H9 (cell line): ENCODE measurements around the gene TREML2. TPM values are rescaled to one million over a fixed set of nuclear protein-coding genes. Genes with fewer than 3 reads are reported as not detected.

ENCODE experiments used
- DNase-seq: peaks from one replicate; pipeline ENCODE4 v3.0.0-alpha.2; 2017
- H2AFZ ChIP-seq: one replicate; pipeline ENCODE4 v1.6.1; 2013; ENCODE audit warnings: mild to moderate bottlenecking, low read length, control low read depth, moderate library complexity
- H2AK5ac ChIP-seq: 2 replicates; pipeline ENCODE4 v1.6.1; 2013; ENCODE audit warnings: low read length, control low read depth, mixed read lengths; ENCODE audit not compliant: insufficient read length
- H2BK120ac ChIP-seq: one replicate; pipeline ENCODE4 v1.6.1; 2013; ENCODE audit warnings: low read depth, mild to moderate bottlenecking, low read length, control low read depth, inconsistent platforms; ENCODE audit not compliant: poor library complexity, severe bottlenecking
- H2BK12ac ChIP-seq: 2 replicates; pipeline ENCODE4 v1.6.1; 2013; ENCODE audit warnings: low read length, control low read depth, mixed read lengths, low read depth; ENCODE audit not compliant: insufficient read length
- H2BK15ac ChIP-seq: 2 replicates; pipeline ENCODE4 v1.6.1; 2013; ENCODE audit warnings: low read depth, low read length, control low read depth
- H2BK20ac ChIP-seq: one replicate; pipeline ENCODE4 v1.6.1; 2013; ENCODE audit warnings: low read depth, mild to moderate bottlenecking, low read length, control low read depth, inconsistent platforms; ENCODE audit not compliant: poor library complexity, severe bottlenecking
- H2BK5ac ChIP-seq: 2 replicates; pipeline ENCODE4 v1.6.1; 2013; ENCODE audit warnings: low read length, control low read depth, mixed read lengths; ENCODE audit not compliant: insufficient read length
- H3K14ac ChIP-seq: 2 replicates; pipeline ENCODE4 v1.6.1; 2013; ENCODE audit warnings: low read length, control low read depth; ENCODE audit not compliant: insufficient read depth
- H3K18ac ChIP-seq: 2 replicates; pipeline ENCODE4 v1.6.1; 2013; ENCODE audit warnings: low read depth, mild to moderate bottlenecking, mixed read lengths, low read length, control low read depth; ENCODE audit not compliant: insufficient read length
- H3K23ac ChIP-seq: 2 replicates; pipeline ENCODE4 v1.6.1; 2013; ENCODE audit warnings: low read length, control low read depth, mixed read lengths, low read depth; ENCODE audit not compliant: insufficient read length
- H3K23me2 ChIP-seq: 2 replicates; pipeline ENCODE4 v1.6.1; 2013; ENCODE audit warnings: low read depth, mild to moderate bottlenecking, mixed read lengths, low read length, control low read depth; ENCODE audit not compliant: insufficient read length, poor library complexity, severe bottlenecking
- H3K27ac ChIP-seq: 2 replicates; pipeline ENCODE4 v1.5.1; 2013; ENCODE audit warnings: low read length, control low read depth, mixed read lengths, low read depth; ENCODE audit not compliant: insufficient read length
- H3K27me3 ChIP-seq: 2 replicates; pipeline ENCODE4 v1.6.1; 2013; ENCODE audit warnings: low read length, control low read depth, inconsistent platforms; ENCODE audit not compliant: insufficient read depth
- H3K4ac ChIP-seq: 2 replicates; pipeline ENCODE4 v1.6.1; 2013; ENCODE audit warnings: low read depth, mild to moderate bottlenecking, control low read depth, inconsistent platforms, low read length, moderate library complexity
- H3K4me1 ChIP-seq: 2 replicates; pipeline ENCODE4 v1.6.1; 2013; ENCODE audit warnings: low read length, control low read depth, inconsistent platforms; ENCODE audit not compliant: insufficient read depth
- H3K4me2 ChIP-seq: 2 replicates; pipeline ENCODE4 v1.6.1; 2013; ENCODE audit warnings: low read length, control low read depth, mixed read lengths; ENCODE audit not compliant: insufficient read length, insufficient read depth
- H3K56ac ChIP-seq: 2 replicates; pipeline ENCODE4 v1.6.1; 2013; ENCODE audit warnings: low read depth, mild to moderate bottlenecking, mixed read lengths, low read length, control low read depth; ENCODE audit not compliant: insufficient read length
- H3K79me1 ChIP-seq: 2 replicates; pipeline ENCODE4 v1.6.1; 2013; ENCODE audit warnings: low read depth, mild to moderate bottlenecking, moderate library complexity, low read length, control low read depth, inconsistent platforms; ENCODE audit not compliant: insufficient read depth, poor library complexity, severe bottlenecking
- H3K79me2 ChIP-seq: 2 replicates; pipeline ENCODE4 v1.6.1; 2013; ENCODE audit warnings: low read length, control low read depth, inconsistent platforms; ENCODE audit not compliant: insufficient read depth
- H3K9ac ChIP-seq: 2 replicates; pipeline ENCODE4 v1.6.1; 2013; ENCODE audit warnings: low read length, control low read depth, mixed read lengths; ENCODE audit not compliant: insufficient read length; ENCODE audit errors: extremely low read depth
- H3K9me3 ChIP-seq: one replicate; pipeline ENCODE4 v1.6.1; 2013; ENCODE audit warnings: low read depth, low read length, inconsistent platforms; ENCODE audit not compliant: control insufficient read depth
- H3T11ph ChIP-seq: one replicate; pipeline ENCODE4 v1.6.1; 2013; ENCODE audit warnings: mild to moderate bottlenecking, low read length, control low read depth, inconsistent platforms
- H4K20me1 ChIP-seq: one replicate; pipeline ENCODE4 v1.6.1; 2013; ENCODE audit not compliant: control insufficient read depth, insufficient read length, insufficient read depth
- H4K5ac ChIP-seq: 2 replicates; pipeline ENCODE4 v1.6.1; 2013; ENCODE audit warnings: low read depth, mild to moderate bottlenecking, mixed read lengths, low read length, control low read depth; ENCODE audit not compliant: insufficient read length
- H4K8ac ChIP-seq: replicated peaks from 2 replicates; pipeline ENCODE4 v1.6.1; 2013; ENCODE audit warnings: low read length, control low read depth, mixed read lengths, low read depth; ENCODE audit not compliant: insufficient read length
- H4K91ac ChIP-seq: 2 replicates; pipeline ENCODE4 v1.6.1; 2013; ENCODE audit warnings: low read depth, mild to moderate bottlenecking, moderate library complexity, mixed read lengths, low read length, control low read depth; ENCODE audit not compliant: insufficient read length
- H3K27ac Mint-ChIP-seq, 3 experiments: 2 replicates in 2 of 3; 3 replicates in 1 of 3; pipeline ENCODE4 v1.8.0; 2020 to 2021; ENCODE audit warnings: mixed read lengths in 3 of 3, mild to moderate bottlenecking in 1 of 3, moderate library complexity in 1 of 3
- H3K27me3 Mint-ChIP-seq: 2 replicates; pipeline ENCODE4 v1.8.0; 2021; ENCODE audit warnings: low read depth, mild to moderate bottlenecking, moderate library complexity, mixed read lengths
- H3K36me3 Mint-ChIP-seq, 3 experiments: 2 replicates in 2 of 3; 3 replicates in 1 of 3; pipeline ENCODE4 v1.8.0; 2020 to 2021; ENCODE audit warnings: low read depth in 3 of 3, mixed read lengths in 3 of 3; ENCODE audit not compliant: insufficient read depth in 1 of 3
- H3K4me1 Mint-ChIP-seq, 2 experiments: 2 replicates each; pipeline ENCODE4 v1.8.0; 2020; ENCODE audit warnings: mixed read lengths in 2 of 2
- H3K4me3 Mint-ChIP-seq, 2 experiments: 2 replicates in 1 of 2; 3 replicates in 1 of 2; pipeline ENCODE4 v1.8.0; 2020 to 2021; ENCODE audit warnings: mild to moderate bottlenecking in 2 of 2, mixed read lengths in 2 of 2, moderate library complexity in 1 of 2
- H3K9me3 Mint-ChIP-seq, 2 experiments: 2 replicates in 1 of 2; 3 replicates in 1 of 2; pipeline ENCODE4 v1.8.0; 2020; ENCODE audit warnings: mild to moderate bottlenecking in 2 of 2, mixed read lengths in 2 of 2, moderate library complexity in 1 of 2
- CTCF ChIP-seq: fragments of 200-600 bp; sonication (generic); conservative IDR thresholded peaks from 3 replicates; pipeline ENCODE4 v1.8.0; 2021; ENCODE audit warnings: antibody characterized with exemption, mild to moderate bottlenecking
- WGBS: extraction: QIAGEN DNeasy Blood & Tissue Kit; methylation state at CpG from one replicate; pipeline ENCODE4 v1.1.7; 2013; ENCODE audit warnings: missing lambda C conversion rate, low lambda C conversion rate, mixed read lengths; ENCODE audit not compliant: insufficient read length; ENCODE audit errors: extremely low coverage; 5-methylcytosine and 5-hydroxymethylcytosine counted together
- total RNA-seq: library from RNA; stranded (reverse); gene quantifications from 2 replicates; pipeline ENCODE4 v1.2.1, GENCODE V29; 2021

The TREML2 gene
- total RNA-seq, 1 experiment from 2014 or later = 0.07 TPM

- Histone ChIP-seq H3K79me2 (no peaks in the 10 kb centered on the region), H2BK120ac (no peak overlapping the region), H3K14ac (no peak overlapping the region), H3K9ac (no peak overlapping the region), H3K23me2 (no peaks in the 10 kb centered on the region), H4K5ac (no peak overlapping the region), H3K9me3 (no peaks in the 10 kb centered on the region), H2BK20ac (no peak overlapping the region), H3K56ac (no peak overlapping the region), H4K20me1 (no peaks in the 10 kb centered on the region), H3K18ac (no peak overlapping the region), H4K91ac (no peak overlapping the region), H2AFZ (no peak overlapping the region), H3K4me2 (no peak overlapping the region), H2AK5ac (no peak overlapping the region), H2BK15ac (no peak overlapping the region), H3K27ac (no peak overlapping the region), H3K27me3 (no peaks in the 10 kb centered on the region), H3K79me1 (no peaks in the 10 kb centered on the region), H2BK5ac (no peak overlapping the region), H2BK12ac (no peak overlapping the region), H3K4ac (no peak overlapping the region), H4K8ac (no peak overlapping the region), H3T11ph (no peak overlapping the region), H3K4me1 (no peaks in the 10 kb centered on the region), H3K23ac (no peak overlapping the region)
- TF ChIP-seq CTCF = no peak
- no CpG with 5 or more reads among the region's 5 CpGs for WGBS
- H3K27ac Mint-ChIP-seq = no peak overlapping the region
- H3K36me3 Mint-ChIP-seq = no peaks in the 10 kb centered on the region
- peaks cover 9 to 10% of the 10 kb centered on the region in 2 experiments for H3K4me1 Mint-ChIP-seq
- H3K4me3 Mint-ChIP-seq = no peak overlapping the region
- peaks cover 4% of the 10 kb centered on the region; the same call in 1 of the 2 replicates for H3K27me3 Mint-ChIP-seq
- no peak for DNase-seq
- no peaks in the 10 kb centered on the region for H3K9me3 Mint-ChIP-seq
Measured at GRCh38 chr6:41231246-41231645, 30.3 kb upstream of the TREML2 start.
